K562 (cell line): ENCODE results near the gene YBEY. TPM values are rescaled to one million over a fixed set of nuclear protein-coding genes. Genes with fewer than 3 reads are reported as not detected.

Source experiments
- CBX2 ChIP-seq: fragments of 200-600 bp; sonication (generic); IDR thresholded peaks from one replicate; pipeline ENCODE4 v1.6.1; 2012; ENCODE audit warnings: mild to moderate bottlenecking, low read length, inconsistent platforms; ENCODE audit not compliant: insufficient read depth, poor library complexity, severe bottlenecking
- FOXJ2 ChIP-seq: fragments of 200-800 bp; sonication (Bioruptor generic); IDR thresholded peaks from 2 replicates; pipeline ENCODE4 v1.6.1; 2016; ENCODE audit warnings: missing genetic modification characterization, missing compliant biosample characterization
- MAFF ChIP-seq: IDR thresholded peaks from 2 replicates; pipeline ENCODE4 v1.6.1; 2012; ENCODE audit warnings: low read length, improper control_type of control experiment
- MTA1 ChIP-seq: fragments of 450-650 bp; IDR thresholded peaks from 2 replicates; pipeline ENCODE4 v1.6.1; 2017; ENCODE audit warnings: borderline replicate concordance
- MYNN ChIP-seq, 2 experiments: sonication (generic); formaldehyde crosslinking in 1 of 2; IDR thresholded peaks; 2 replicates each; pipeline versions ENCODE4 v1.5.0 to v1.6.1; 2016 to 2020; ENCODE audit warnings: antibody characterized with exemption in 1 of 2, missing genetic modification reagents in 1 of 2
- PPARD ChIP-seq: fragments of 250-450 bp; sonication (Bioruptor Pico); IDR thresholded peaks from 2 replicates; pipeline ENCODE4 v1.8.0; 2022; ENCODE audit warnings: inconsistent platforms, mild to moderate bottlenecking, moderate library complexity
- RBM15 ChIP-seq: fragments of 200-400 bp; formaldehyde crosslinking; IDR thresholded peaks from 2 replicates; pipeline ENCODE4 v1.6.1; 2018; ENCODE audit warnings: mild to moderate bottlenecking, low read length, moderate library complexity; ENCODE audit not compliant: insufficient read depth
- SRSF9 ChIP-seq: fragments of 200-400 bp; formaldehyde crosslinking; IDR thresholded peaks from 2 replicates; pipeline ENCODE4 v1.6.1; 2017; ENCODE audit warnings: low read depth, low read length, borderline replicate concordance
- ZNF311 ChIP-seq: fragments of 250-450 bp; sonication (Bioruptor Pico); IDR thresholded peaks from 2 replicates; pipeline ENCODE4 v1.4.0; 2020; ENCODE audit warnings: mild to moderate bottlenecking, moderate library complexity
- ZNF655 ChIP-seq: fragments of 250-450 bp; sonication (Bioruptor Pico); IDR thresholded peaks from 2 replicates; pipeline ENCODE4 v1.5.0; 2021
- polyA plus RNA-seq, 8 experiments: library from polyadenylated mRNA; depleted of rRNA in 4 of 8; stranded (reverse) in 5 of 8; unstranded in 3 of 8; fragments of >200 nt; fragmentation: Nextera tagmentation in 2 of 8; fragmentation: Illumina TruSeq in 1 of 8; extraction: Ambion mirVana in 2 of 8; extraction: Trizol in 1 of 8; gene quantifications; 2 replicates each; pipeline versions ENCODE4 v1.2.1 to v1.2.3, GENCODE V29; 2011 to 2014; ENCODE audit warnings: inconsistent platforms in 1 of 8, missing spikeins in 1 of 8
- total RNA-seq, 7 experiments: library from RNA; depleted of rRNA in 6 of 7; stranded (reverse); fragments of >200 nt in 6 of 7; fragmentation: Illumina TruSeq in 2 of 7; extraction: Trizol in 2 of 7; gene quantifications; 2 replicates each; pipeline versions ENCODE4 v1.2.1 to v1.2.3, GENCODE V29; 2011 to 2021; ENCODE audit warnings: low replicate concordance in 1 of 7
- TF ChIP-seq, protein P1 (sequence below): IDR thresholded peaks from 2 replicates; pipeline ENCODE4 v1.6.1; 2011; ENCODE audit not compliant: insufficient read length; ENCODE audit errors: extremely low read depth
- TF ChIP-seq, protein P2 (sequence below): sonication (generic); formaldehyde crosslinking; IDR thresholded peaks from 2 replicates; pipeline ENCODE4 v1.8.1; 2023; ENCODE audit warnings: missing genetic modification reagents, mild to moderate bottlenecking, borderline replicate concordance
- TF ChIP-seq, protein P3 (sequence below): fragments of 250-450 bp; sonication (Bioruptor Pico); IDR thresholded peaks from 2 replicates; pipeline ENCODE4 v1.8.0; 2022; ENCODE audit warnings: moderate library complexity, mild to moderate bottlenecking, inconsistent platforms
- TF ChIP-seq, protein P4 (sequence below): IDR thresholded peaks from 3 replicates; pipeline ENCODE4 v1.6.1; 2011; ENCODE audit warnings: borderline replicate concordance, mild to moderate bottlenecking, moderate library complexity; ENCODE audit not compliant: insufficient read length; ENCODE audit errors: extremely low read depth

YBEY gene
- total and polyA plus RNA-seq, 9 of the 15 experiments (the other 6 are each of a cell fraction or from before 2014, with no cell fraction given) = 6.4 to 28.0 (median 12.4) TPM

- TF ChIP-seq, protein P1, sequence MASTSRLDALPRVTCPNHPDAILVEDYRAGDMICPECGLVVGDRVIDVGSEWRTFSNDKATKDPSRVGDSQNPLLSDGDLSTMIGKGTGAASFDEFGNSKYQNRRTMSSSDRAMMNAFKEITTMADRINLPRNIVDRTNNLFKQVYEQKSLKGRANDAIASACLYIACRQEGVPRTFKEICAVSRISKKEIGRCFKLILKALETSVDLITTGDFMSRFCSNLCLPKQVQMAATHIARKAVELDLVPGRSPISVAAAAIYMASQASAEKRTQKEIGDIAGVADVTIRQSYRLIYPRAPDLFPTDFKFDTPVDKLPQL = no peak
- TF ChIP-seq, protein P2, sequence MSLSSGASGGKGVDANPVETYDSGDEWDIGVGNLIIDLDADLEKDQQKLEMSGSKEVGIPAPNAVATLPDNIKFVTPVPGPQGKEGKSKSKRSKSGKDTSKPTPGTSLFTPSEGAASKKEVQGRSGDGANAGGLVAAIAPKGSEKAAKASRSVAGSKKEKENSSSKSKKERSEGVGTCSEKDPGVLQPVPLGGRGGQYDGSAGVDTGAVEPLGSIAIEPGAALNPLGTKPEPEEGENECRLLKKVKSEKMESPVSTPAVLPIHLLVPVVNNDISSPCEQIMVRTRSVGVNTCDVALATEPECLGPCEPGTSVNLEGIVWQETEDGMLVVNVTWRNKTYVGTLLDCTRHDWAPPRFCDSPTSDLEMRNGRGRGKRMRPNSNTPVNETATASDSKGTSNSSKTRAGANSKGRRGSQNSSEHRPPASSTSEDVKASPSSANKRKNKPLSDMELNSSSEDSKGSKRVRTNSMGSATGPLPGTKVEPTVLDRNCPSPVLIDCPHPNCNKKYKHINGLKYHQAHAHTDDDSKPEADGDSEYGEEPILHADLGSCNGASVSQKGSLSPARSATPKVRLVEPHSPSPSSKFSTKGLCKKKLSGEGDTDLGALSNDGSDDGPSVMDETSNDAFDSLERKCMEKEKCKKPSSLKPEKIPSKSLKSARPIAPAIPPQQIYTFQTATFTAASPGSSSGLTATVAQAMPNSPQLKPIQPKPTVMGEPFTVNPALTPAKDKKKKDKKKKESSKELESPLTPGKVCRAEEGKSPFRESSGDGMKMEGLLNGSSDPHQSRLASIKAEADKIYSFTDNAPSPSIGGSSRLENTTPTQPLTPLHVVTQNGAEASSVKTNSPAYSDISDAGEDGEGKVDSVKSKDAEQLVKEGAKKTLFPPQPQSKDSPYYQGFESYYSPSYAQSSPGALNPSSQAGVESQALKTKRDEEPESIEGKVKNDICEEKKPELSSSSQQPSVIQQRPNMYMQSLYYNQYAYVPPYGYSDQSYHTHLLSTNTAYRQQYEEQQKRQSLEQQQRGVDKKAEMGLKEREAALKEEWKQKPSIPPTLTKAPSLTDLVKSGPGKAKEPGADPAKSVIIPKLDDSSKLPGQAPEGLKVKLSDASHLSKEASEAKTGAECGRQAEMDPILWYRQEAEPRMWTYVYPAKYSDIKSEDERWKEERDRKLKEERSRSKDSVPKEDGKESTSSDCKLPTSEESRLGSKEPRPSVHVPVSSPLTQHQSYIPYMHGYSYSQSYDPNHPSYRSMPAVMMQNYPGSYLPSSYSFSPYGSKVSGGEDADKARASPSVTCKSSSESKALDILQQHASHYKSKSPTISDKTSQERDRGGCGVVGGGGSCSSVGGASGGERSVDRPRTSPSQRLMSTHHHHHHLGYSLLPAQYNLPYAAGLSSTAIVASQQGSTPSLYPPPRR = peak; percentile 56; the same call in 1 of the 2 replicates
- TF ChIP-seq ZNF311 (CRISPR knock-in tag) (no peak), PPARD (CRISPR knock-in tag) (no peak), MAFF (no peak), SRSF9 (no peak), MTA1 (no peak), FOXJ2 (tag) (peak; percentile 48), ZNF655 (CRISPR knock-in tag) (no peak), CBX2 (no peak), MYNN (IDR thresholded peaks at IDR 0.05) (0 out of 2 replicates have a peak, but pooled peaks have one; percentile 14), MYNN (CRISPR knock-in tag; IDR thresholded peaks at IDR 0.05) (no peak), RBM15 (no peak)
- TF ChIP-seq, protein P3, sequence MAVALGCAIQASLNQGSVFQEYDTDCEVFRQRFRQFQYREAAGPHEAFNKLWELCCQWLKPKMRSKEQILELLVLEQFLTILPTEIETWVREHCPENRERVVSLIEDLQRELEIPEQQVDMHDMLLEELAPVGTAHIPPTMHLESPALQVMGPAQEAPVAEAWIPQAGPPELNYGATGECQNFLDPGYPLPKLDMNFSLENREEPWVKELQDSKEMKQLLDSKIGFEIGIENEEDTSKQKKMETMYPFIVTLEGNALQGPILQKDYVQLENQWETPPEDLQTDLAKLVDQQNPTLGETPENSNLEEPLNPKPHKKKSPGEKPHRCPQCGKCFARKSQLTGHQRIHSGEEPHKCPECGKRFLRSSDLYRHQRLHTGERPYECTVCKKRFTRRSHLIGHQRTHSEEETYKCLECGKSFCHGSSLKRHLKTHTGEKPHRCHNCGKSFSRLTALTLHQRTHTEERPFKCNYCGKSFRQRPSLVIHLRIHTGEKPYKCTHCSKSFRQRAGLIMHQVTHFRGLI (CRISPR knock-in tag) = no peak
- TF ChIP-seq, protein P4, sequence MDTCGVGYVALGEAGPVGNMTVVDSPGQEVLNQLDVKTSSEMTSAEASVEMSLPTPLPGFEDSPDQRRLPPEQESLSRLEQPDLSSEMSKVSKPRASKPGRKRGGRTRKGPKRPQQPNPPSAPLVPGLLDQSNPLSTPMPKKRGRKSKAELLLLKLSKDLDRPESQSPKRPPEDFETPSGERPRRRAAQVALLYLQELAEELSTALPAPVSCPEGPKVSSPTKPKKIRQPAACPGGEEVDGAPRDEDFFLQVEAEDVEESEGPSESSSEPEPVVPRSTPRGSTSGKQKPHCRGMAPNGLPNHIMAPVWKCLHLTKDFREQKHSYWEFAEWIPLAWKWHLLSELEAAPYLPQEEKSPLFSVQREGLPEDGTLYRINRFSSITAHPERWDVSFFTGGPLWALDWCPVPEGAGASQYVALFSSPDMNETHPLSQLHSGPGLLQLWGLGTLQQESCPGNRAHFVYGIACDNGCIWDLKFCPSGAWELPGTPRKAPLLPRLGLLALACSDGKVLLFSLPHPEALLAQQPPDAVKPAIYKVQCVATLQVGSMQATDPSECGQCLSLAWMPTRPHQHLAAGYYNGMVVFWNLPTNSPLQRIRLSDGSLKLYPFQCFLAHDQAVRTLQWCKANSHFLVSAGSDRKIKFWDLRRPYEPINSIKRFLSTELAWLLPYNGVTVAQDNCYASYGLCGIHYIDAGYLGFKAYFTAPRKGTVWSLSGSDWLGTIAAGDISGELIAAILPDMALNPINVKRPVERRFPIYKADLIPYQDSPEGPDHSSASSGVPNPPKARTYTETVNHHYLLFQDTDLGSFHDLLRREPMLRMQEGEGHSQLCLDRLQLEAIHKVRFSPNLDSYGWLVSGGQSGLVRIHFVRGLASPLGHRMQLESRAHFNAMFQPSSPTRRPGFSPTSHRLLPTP = no peak
Observed at GRCh38 chr21:46325073-46325912, 39.2 kb downstream of the YBEY start (continued).
